A549 (cell line): Measurements from ENCODE around the gene NFATC2.

ENCODE experiments used
- EP300 ChIP-seq, 2 experiments: fragments of >200 bp; sonication (Bioruptor Twin); formaldehyde crosslinking; IDR thresholded peaks; 2 replicates in 1 of 2; 3 replicates in 1 of 2; pipeline ENCODE4 v1.6.1; 2016 to 2017
- MAZ ChIP-seq: fragments of 150-350 bp; IDR thresholded peaks from 2 replicates; pipeline ENCODE4 v1.6.1; 2014; ENCODE audit warnings: antibody characterized with exemption, low read depth, low read length, borderline replicate concordance
- POLR2A ChIP-seq: IDR thresholded peaks from 2 replicates; pipeline ENCODE4 v1.6.1; 2012; ENCODE audit warnings: mild to moderate bottlenecking, low read length
- RFX5 ChIP-seq: fragments of 450-650 bp; IDR thresholded peaks from 2 replicates; pipeline ENCODE4 v1.7.1; 2014; ENCODE audit warnings: antibody characterized with exemption, mild to moderate bottlenecking, moderate library complexity
- TF ChIP-seq, protein P1 (sequence below): fragments of >200 bp; sonication (Bioruptor Twin); formaldehyde crosslinking; IDR thresholded peaks from 3 replicates; pipeline ENCODE4 v1.5.1; 2016
- TF ChIP-seq, protein P2 (sequence below): fragments of >200 bp; sonication (Bioruptor Twin); formaldehyde crosslinking; IDR thresholded peaks from 3 replicates; pipeline ENCODE4 v1.6.1; 2016

- TF ChIP-seq, protein P1, sequence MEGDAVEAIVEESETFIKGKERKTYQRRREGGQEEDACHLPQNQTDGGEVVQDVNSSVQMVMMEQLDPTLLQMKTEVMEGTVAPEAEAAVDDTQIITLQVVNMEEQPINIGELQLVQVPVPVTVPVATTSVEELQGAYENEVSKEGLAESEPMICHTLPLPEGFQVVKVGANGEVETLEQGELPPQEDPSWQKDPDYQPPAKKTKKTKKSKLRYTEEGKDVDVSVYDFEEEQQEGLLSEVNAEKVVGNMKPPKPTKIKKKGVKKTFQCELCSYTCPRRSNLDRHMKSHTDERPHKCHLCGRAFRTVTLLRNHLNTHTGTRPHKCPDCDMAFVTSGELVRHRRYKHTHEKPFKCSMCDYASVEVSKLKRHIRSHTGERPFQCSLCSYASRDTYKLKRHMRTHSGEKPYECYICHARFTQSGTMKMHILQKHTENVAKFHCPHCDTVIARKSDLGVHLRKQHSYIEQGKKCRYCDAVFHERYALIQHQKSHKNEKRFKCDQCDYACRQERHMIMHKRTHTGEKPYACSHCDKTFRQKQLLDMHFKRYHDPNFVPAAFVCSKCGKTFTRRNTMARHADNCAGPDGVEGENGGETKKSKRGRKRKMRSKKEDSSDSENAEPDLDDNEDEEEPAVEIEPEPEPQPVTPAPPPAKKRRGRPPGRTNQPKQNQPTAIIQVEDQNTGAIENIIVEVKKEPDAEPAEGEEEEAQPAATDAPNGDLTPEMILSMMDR = no peak
- no peak for TF ChIP-seq POLR2A
- no peak for TF ChIP-seq RFX5
- TF ChIP-seq MAZ = no peak
- TF ChIP-seq, protein P2, sequence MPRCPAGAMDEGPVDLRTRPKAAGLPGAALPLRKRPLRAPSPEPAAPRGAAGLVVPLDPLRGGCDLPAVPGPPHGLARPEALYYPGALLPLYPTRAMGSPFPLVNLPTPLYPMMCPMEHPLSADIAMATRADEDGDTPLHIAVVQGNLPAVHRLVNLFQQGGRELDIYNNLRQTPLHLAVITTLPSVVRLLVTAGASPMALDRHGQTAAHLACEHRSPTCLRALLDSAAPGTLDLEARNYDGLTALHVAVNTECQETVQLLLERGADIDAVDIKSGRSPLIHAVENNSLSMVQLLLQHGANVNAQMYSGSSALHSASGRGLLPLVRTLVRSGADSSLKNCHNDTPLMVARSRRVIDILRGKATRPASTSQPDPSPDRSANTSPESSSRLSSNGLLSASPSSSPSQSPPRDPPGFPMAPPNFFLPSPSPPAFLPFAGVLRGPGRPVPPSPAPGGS = no peak
- no peak for TF ChIP-seq EP300 (IDR thresholded peaks at IDR 0.05)
Measured at GRCh38 chr20:51382986-51383821, 159.3 kb downstream of the NFATC2 start.
